GM12874 (cell line): Measurements from ENCODE around the gene CLEC3B.

Source experiments
- CTCF ChIP-seq: IDR thresholded peaks from 2 replicates; pipeline ENCODE4 v1.5.1; 2011; ENCODE audit warnings: low read depth, mild to moderate bottlenecking, control low read depth, low read length, moderate library complexity; ENCODE audit not compliant: insufficient read depth

The CLEC3B gene

DNA sequence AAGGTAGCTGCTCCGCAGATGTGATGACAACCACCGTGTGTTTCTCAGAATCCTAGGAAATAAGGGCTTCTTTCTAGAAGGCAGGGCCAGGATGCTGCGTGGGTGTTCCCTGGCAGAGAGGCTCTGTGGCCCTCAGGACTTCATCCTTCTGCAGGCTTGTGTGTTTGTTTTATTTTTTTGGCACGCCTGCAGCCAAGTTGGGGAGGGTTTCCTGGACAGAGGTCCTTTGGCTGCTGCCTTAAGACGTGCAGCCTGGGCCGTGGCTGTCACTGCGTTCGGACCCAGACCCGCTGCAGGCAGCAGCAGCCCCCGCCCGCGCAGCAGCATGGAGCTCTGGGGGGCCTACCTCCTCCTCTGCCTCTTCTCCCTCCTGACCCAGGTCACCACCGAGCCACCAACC is at the start of gene CLEC3B:
Gene CLEC3B (plus strand): TSS at position 266 of the 400 bp plus-strand sequence. CDS start 60 bp downstream, at position 326.
- no peak for TF ChIP-seq CTCF

GRCh38 chr3:44981220-44981619 is 44.9 kb upstream of the CLEC3B start:
- TF ChIP-seq CTCF: no peak

DNA sequence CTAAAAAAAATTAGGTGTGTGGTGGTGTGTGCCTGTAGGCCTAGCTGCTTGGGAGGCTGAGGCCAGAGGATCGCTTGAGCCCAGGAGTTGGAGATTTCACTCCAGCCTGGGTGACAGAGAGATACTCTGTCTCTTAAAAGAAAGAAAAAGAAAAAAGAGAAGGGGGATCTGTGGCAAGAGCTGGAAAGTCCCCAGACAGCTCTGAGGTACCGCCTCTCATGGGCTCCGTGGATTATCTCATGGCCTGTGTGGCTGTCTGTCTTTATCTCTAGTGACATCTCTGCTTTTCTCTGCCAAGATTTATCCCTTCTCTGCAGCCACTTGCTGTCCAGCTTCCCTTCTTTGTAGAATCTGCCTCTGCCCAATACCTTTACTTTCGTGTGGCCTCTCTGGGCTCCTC is 44.4 kb upstream of the CLEC3B start:
- no peak for TF ChIP-seq CTCF

DNA sequence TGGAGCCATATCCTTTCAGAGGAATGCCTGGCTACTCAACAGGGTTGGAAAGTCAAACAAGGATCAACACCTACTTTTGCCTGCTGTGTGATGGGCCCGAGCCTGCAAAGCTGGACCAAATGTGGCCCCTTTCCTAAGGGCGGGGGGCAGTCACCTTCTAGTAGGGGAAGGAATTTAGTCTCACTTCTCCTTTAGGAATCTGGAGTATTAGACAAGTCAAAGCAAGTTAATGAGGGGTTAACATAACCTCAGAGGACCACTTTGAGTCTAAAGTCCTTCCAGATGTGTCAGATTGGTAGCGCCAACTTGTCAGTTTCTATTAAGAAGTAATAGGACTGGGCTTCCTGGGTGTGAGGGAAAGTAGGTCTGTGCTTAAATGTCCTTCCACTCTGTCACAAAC is 43.3 kb upstream of the CLEC3B start:
- TF ChIP-seq CTCF: no peak

DNA sequence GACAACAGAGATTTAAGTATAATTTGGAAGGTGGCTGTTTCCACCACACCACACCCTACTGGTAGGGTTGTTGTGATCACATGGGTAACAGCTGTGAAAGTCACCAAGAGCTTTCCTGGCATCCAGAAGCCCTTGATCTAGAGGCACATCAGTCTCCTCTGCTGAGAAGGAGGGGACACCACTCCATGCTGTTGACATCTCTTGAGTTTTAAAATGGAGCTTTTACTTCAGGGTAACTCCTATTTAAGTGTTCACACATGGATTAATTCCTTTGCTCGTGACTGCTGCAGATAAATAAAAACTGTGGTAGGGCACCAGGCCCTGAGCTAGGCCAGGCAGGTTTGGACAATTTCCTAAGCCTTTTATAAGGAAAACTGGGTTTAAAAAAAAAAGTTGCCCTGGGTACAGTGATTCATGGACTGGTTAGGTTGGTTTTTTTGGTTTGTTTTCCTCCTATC is 42.6 kb upstream of the CLEC3B start:
- TF ChIP-seq CTCF: no peak

GRCh38 chr3:44984335-44984734 is 41.8 kb upstream of the CLEC3B start:
- TF ChIP-seq CTCF: no peak

DNA sequence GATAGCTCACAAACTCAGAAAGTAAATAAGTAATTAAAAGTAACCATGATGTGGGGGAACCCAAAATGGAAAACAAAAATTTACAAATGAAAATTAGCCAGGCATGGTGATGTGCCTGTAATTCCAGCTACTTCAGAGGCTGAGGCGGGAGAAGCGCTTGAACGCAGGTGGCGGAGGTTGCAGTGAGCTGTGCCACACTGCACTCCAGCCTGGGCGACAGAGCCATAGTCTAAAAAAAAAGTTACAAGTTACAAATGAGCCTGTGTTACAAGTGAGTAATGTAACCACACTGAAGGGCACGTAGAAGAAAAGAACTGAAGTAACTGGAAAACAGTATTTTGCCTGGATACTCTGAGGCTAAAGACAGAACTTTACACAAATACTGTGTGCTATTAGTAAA is 38.8 kb upstream of the CLEC3B start:
- no peak for TF ChIP-seq CTCF

GRCh38 chr3:44988073-44988472 is 38.0 kb upstream of the CLEC3B start:
- peak; percentile 44; the same call in 1 of the 2 replicates for TF ChIP-seq CTCF
